Motor neuron (in vitro differentiated cells): ENCODE data around the gene PHRF1. TPM values are rescaled to one million over a fixed set of nuclear protein-coding genes. Genes with fewer than 3 reads are reported as not detected.
A peak's percentile ranks its signal among the peaks of the same experiment; 100 is the strongest.

Experiments
- ATAC-seq, 8 experiments: fragments of 200-7000 bp; cut with Tn5 transposase; replicated peaks in 6 of 8; 2 replicates each; pipeline ENCODE4 v1.8.0; 2021; ENCODE audit warnings: mild to moderate bottlenecking in 8 of 8, moderate library complexity in 8 of 8
- H3K27ac ChIP-seq, 2 donors: fragments of 250-450 bp; sonication (Bioruptor Pico); 2 replicates each; pipeline ENCODE4 v1.9.0; 2021; ENCODE audit warnings: antibody characterized with exemption in 2 of 2, mild to moderate bottlenecking in 2 of 2, moderate library complexity in 1 of 2
- H3K4me1 ChIP-seq, 2 donors: fragments of 250-450 bp; sonication (Bioruptor Pico); replicated peaks in 1 of 2; 2 replicates each; pipeline ENCODE4 v1.6.1; 2021; ENCODE audit warnings: antibody characterized with exemption in 2 of 2, mild to moderate bottlenecking in 2 of 2, moderate library complexity in 1 of 2
- H3K4me3 ChIP-seq, 5 donors: fragments of 250-450 bp; sonication (Bioruptor Pico); 2 replicates each; pipeline ENCODE4 v1.9.0; 2021; ENCODE audit warnings: antibody characterized with exemption in 5 of 5, mild to moderate bottlenecking in 5 of 5, moderate library complexity in 4 of 5
- WGBS, 10 experiments: fragments of 450-650 bp; shearing (Covaris generic); methylation state at CpG; one replicate each; pipeline ENCODE4 v1.0.0; 2022; 5-methylcytosine and 5-hydroxymethylcytosine counted together
- in situ Hi-C, 9 experiments: fragments of 400-800 bp; cut with MboI; loops; one replicate each; pipeline ENCODE4 v1.15.0; 2021; ENCODE audit warnings: low sequenced_read_pairs in 9 of 9, low pct_unique_long_range_greater_than_20kb in 2 of 9; ENCODE audit not compliant: unreplicated experiment in 9 of 9
- total RNA-seq, 8 experiments: library from RNA; unstranded; fragments of 300-600 nt; gene quantifications; 2 replicates each; pipeline versions ENCODE4 v1.2.3 to v1.2.4, GENCODE V29; 2022

Gene PHRF1
- total RNA-seq, 8 experiments from 2014 or later, result 11.9 to 32.0 (median 16.0) TPM

DNA sequence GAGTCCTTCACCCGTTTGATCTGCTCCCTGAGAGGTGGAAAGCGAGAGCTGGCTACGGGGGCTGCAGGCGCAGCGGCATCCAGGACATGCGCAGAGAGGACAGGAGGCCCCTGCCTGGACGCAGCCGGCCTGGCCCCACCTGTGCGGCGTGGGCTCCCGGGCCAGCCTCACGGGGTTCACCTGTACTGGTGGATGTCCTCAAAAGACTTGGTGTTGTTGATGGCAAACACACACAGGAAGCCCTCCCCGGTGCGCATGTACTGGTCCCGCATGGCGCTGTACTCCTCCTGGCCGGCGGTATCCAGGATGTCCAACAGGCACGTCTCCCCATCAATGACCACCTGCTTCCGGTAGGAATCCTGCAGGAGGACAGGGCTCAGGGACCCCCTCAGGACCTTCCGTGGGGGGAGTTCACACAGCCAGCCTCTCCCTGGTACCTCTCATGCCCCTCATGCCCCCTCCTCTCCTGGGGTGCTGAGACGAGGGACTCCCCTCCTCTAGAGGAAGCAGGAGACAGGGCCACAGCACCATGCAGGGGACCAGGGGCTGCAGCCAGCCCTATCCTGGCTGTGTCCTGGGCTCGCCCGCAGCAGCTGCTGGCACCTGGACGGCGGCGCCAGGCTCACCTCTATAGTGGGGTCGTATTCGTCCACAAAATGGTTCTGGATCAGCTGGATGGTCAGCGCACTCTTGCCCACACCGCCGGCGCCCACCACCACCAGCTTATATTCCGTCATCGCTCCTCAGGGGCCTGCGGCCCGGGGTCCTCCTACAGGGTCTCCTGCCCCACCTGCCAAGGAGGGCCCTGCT lies 42.5 kb upstream of the PHRF1 start:
- ATAC-seq, result no peak
- Histone ChIP-seq H3K4me1 (peaks cover 28 to 32% of the 10 kb centered on the region in 2 donors), H3K4me3 (peak overlapping the region in 4 of 5 donors; percentile 69 to 96 (median 90)), H3K27ac (no peak overlapping the region)
- in situ Hi-C loops, result no loop called here
- WGBS, 10 experiments, result 80 to 100% (median 100%) methylated on average over 1 to 5 of the region's 37 CpGs; no CpG with 5 or more reads in 4 of the 10 experiments

DNA sequence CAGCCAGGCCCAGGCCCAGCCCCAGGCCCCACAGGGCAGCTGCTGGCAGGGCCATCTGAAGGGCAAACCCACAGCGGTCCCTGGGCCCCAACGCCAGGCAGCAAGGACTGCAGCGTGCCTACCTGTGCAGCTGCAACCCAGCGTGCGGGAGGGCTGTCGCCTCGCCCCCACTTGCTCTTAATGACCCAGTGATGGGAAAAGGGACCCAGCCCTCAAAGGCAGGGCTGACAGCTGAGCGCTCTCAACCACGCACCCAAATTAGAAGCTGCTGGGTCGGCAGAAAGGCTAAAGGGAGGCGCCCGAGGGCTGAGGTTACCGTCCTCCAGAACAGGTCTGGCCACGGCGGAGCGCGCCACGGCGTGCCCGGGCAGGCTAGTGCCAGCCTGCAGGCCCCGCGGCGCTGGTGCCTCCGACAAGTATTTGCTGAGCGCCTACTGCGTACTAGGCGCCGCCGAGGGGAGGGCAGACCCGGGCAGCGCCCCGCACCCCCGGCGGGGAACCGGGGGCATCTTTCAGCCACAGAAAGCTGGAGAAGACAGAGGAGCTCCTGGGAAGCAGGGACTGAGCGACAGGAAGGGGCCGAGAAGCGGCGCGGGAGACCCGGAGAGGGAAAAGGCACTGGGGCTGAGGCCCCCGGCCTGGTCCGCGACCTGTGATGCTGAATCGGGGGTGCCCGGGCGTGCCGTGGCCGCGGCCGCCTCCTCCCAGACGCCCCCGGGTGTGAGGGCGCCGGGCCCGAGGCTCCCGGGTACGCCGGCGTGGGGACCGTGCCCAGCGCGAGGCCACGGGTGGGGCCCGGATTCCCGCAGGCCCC lies 41.7 kb upstream of the PHRF1 start:
- in situ Hi-C loops, result no loop called here
- peak overlapping the region in 1 of 2 donors; percentile 79 for H3K27ac ChIP-seq
- peaks cover 20 to 28% of the 10 kb centered on the region in 2 donors for H3K4me1 ChIP-seq
- WGBS, 10 experiments, result 6 to 60% (median 26%) methylated on average over 1 to 10 of the region's 66 CpGs; no CpG with 5 or more reads in 4 of the 10 experiments
- peak in 2 of 8 experiments; percentile 1 for ATAC-seq
- peak overlapping the region; percentile 69 to 96 (median 89) for H3K4me3 ChIP-seq

DNA sequence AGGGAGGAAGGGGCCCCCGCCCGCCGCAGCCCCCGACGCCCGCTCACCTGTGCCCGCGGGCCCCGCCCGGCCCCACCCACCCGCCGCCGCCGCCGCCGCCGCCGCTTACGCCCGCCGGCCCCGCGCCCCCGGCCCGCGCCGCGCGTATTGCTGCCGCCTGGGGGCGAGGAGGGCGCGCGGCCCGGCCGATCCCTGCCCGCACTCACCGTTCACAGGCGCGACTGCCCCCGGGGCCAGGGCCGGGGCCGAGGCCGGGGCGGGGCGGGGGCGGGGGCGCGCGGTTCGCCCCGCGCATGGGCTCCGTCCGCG lies 41.1 kb upstream of the PHRF1 start:
- peak overlapping the region; percentile 69 to 96 (median 89) for H3K4me3 ChIP-seq
- peak overlapping the region; percentile 62 to 79 for H3K27ac ChIP-seq
- H3K4me1 ChIP-seq, result peaks cover 20 to 29% of the 10 kb centered on the region in 2 donors
- in situ Hi-C loops, result no loop called here
- no CpG with 5 or more reads among the region's 56 CpGs for WGBS, 10 experiments
- no peak for ATAC-seq

DNA sequence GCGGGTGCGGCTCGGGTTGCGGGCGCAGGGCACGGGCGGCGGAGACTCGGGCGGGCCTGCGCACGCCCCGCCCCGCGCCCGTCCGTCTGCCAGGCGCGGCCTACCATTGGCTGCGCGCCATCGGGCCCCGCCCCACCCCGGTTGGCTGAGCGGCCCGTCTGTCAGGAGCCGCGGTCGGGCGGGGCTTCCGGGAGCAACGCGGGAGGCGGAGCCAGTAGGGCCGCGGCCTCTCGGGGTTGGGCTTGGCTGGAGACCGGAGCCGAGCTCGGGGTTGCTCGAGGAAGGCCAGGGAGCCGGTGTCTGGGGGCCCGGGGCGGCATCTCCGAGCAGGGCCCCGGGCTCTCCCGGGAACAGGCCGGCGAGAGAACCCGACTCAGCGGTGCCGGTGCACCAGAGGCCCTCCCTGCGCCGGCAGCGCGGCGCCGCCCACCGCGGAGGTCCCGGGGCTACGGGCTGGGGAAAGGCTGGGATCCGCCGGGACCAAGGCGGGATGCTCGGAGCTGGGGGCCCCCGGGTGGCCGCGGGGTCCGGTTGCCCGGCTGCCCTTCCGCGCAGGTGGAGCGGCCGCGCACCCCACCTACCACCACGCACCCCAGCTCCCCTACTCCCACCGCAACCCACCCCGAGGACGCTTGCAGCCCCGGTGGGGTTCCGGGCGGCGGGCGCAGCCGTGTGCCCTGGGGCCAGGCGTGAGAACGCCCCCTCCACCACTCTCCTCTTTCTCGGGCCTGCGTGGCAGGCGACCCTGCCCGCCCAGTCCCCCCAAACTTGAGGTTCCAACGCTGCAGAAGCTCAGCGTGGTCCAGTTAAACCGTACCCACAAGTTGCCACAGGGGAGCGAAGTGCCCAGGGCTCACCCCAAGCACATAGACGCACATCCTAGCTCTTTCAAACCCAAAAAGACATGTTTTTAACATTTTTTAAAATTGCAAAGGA lies 40.5 kb upstream of the PHRF1 start, which contains the start of gene HRAS:
HRAS (minus strand) TSS at position 58 of the 936 bp plus-strand sequence.
- WGBS, 10 experiments, result 3 to 40% (median 31%) methylated on average over 1 to 5 of the region's 97 CpGs; no CpG with 5 or more reads in 6 of the 10 experiments
- H3K27ac ChIP-seq, result peak within 1 kb of the TSS; percentile 76 to 84
- H3K4me3 ChIP-seq, result peak within 1 kb of the TSS; percentile 69 to 96 (median 89)
- in situ Hi-C loops, result no loop called here
- peak; percentile 66 to 89 (median 86) for ATAC-seq
- peaks cover 25 to 35% of the 10 kb centered on the region in 2 donors for H3K4me1 ChIP-seq

DNA sequence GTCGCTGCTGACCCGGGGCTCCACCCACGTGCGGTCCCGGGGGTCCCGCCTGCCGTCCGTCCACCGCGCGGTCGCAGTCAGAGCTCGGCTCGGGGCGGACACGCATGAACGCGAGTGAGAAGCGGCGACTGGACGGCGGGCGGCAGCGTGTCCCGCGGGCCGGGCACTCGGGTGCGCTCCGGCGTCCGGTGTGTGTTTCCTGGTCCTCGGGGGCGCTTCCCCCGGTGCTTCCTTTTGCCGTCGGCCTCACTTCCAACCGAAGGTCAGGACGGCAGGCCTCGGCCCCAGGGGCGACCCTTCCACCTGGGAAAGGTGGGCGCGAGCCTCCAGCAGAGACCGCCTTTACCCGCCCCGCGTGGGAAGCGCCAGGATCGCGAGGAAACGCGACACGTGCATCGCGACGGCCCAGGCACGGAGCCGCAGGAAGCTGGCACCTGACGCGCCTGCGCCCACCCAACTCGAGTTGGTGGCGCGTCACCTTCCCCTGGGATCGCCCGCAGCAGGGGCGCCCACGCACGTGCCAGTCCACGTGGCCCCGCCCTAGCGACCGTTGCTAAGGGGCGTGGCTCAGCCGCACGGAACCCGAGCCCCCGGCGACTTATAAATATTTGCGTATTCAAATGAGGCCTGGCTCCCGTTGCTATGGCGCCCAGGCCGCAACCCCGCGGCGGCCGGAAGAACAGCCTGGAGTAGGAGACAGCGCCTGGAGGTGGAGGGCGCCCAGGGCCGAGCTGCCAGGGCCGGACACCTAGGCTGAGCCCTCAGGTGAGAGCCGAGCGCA lies 39.2 kb upstream of the PHRF1 start, which contains the start of gene LRRC56:
LRRC56 (plus strand) TSS at position 687 of the 781 bp plus-strand sequence. CDS start 3,158 bp downstream, outside the sequence.
- in situ Hi-C loops, result no loop called here
- peak within 1 kb of the TSS; percentile 2 to 96 (median 79) for H3K4me3 ChIP-seq
- no peak within 1 kb of the TSS for H3K27ac ChIP-seq
- 0 to 18% (median 6%) methylated on average over 10 to 27 of the region's 93 CpGs; no CpG with 5 or more reads in 6 of the 10 experiments for WGBS, 10 experiments
- H3K4me1 ChIP-seq, result peaks cover 28 to 40% of the 10 kb centered on the region in 2 donors
- ATAC-seq, result peak; percentile 20 to 59 (median 38)

DNA sequence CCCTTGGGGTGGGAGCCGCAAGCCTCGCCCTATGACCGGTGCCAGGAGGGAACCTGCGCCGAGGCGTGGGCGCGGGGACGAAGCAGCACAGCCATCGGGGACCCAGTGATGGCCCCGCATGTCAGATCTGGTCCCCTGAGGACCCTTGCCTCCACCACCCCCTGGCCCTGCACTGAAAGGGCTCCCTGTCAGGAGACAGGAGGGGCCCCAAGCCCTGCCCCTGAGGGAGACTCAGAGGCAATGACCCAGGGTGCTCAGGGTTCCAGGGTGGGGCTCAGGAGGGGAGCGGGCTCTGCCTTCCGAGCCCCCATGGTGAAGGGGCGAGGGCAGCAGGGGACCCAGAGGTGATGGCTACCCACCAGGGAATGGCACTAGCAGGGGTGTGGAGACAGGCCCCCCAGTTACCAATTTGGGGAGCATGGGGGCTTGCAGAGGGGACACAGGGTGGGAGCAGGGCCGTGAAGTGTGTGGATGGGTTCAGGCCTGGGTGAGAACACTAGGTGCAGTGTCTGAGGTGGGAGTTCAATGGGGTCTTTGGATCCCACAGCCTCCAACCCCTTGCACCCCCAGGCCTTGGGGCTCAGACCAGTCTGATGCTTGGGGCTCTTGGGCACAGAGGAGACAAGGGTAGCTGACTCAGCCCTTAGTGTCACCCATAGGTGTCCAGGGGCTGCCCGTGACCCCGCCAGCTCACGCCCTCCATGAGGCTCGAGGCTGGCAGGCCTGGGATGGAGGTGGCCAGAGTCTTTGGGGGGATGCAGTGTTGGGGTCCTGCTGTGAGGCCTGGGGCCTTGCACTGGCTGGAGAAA lies 38.4 kb upstream of the PHRF1 start:
- 20% methylated on average over 1 of the region's 19 CpGs; no CpG with 5 or more reads in 9 of the 10 experiments for WGBS, 10 experiments
- Histone ChIP-seq H3K4me1 (peaks cover 28 to 40% of the 10 kb centered on the region in 2 donors), H3K27ac (no peak overlapping the region), H3K4me3 (peak overlapping the region; percentile 2 to 96 (median 11))
- no peak for ATAC-seq
- in situ Hi-C loops, result no loop called here

DNA sequence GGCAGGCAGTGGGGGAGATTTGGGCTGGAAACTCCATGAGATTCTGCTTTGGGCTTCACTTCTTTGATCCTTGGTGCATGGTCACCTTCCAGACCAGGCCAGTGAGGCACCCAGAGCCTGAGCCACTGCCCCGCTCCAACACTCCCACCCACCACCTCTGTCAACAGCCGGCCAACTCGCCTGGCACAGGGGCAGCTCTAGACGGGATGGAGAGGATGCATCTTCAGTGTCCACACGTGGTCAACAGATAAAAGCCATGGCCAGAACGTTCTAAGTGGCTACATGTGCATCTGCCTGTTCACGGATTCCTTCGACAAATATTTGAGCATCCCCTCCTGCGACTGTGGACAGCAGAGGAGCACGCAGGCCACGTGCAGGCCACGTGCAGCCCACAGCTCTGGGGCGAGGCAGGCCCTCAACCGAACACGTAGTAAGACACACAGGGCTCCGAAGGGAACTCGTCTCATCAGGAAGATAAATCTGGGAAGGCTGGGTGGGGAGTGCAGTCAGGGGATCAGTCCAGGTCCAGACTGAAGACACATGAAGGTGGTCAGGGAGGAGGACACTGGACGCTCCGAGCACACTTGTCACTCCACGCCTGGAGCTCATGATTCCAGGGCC lies 37.7 kb upstream of the PHRF1 start:
- Histone ChIP-seq H3K4me3 (no peak overlapping the region), H3K4me1 (peaks cover 28 to 40% of the 10 kb centered on the region in 2 donors), H3K27ac (no peak overlapping the region)
- WGBS, 10 experiments, result 80 to 100% (median 92%) methylated on average over 1 to 11 of the region's 20 CpGs; no CpG with 5 or more reads in 3 of the 10 experiments
- ATAC-seq, result no peak
- in situ Hi-C loops, result no loop called here

DNA sequence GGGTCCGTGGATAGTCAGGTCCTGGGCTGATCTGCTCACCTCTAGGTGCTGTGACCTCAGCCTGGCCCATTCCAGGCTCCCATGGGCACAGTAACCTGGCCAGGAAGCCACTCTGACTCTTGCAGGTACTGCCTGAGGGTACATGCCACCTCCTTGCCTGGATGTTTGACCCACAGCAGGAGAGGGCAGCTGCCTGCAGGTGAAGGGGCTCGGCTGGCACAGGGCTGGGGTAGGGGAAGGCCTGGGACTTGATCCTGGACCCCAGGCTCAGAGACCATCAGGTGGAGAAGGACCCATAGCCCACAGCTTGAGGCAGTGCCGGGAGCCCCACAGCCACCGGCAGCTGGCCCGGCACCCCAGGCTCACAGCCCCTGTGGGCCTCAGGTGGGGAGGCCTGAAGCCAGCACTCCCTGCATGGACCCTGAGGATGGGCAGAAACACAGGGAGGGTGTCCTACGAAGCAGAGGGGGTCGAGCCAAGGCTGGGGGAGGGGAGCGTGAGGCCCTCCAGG lies 36.2 kb upstream of the PHRF1 start:
- no peak for ATAC-seq
- 80 to 100% (median 90%) methylated on average over 1 to 2 of the region's 8 CpGs; no CpG with 5 or more reads in 7 of the 10 experiments for WGBS, 10 experiments
- in situ Hi-C loops, result no loop called here

DNA sequence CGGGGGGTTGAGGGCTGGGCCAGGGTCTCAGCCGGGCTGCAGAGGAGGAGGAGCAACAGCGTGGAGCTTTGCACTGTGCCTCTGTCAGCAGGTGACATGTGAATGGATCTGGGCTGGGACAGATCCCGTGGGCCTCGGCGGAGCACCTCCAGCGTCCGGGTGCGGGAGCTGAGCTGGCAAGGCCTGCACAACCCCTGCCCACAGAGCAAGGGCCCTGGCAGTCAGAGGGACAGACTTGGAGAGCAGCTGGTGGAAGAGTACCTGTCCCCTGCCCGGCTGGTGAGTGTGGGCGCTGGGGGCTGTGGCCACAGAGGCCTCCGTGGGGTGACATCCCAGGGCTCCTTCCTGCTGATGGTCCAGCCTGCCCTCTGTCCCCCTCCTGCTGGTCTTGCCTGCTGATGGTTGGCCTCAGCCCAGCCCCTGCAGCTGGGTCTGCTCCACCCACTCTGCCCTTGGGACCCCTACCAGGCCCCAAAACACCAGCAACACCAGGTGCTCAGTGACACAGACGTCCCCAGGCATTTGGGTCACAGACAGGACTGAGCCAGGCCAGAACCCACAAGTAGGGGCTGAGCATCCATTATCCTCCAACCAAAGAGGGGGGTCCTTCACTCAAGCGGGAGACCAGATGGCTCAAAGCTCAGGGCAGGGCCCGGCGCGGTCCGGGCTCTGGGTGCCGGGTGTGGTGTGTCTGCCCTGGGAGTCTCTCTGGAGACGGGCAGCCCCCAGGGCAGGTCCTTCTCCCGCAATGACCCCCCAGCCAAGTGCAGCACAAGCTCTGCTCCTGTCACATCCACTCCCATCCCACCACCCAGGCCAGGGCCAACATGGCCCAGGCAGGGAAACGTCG lies 35.5 kb upstream of the PHRF1 start:
- ATAC-seq, result peak in 1 of 8 experiments; percentile 11
- 80 to 100% (median 81%) methylated on average over 1 to 5 of the region's 23 CpGs; no CpG with 5 or more reads in 7 of the 10 experiments for WGBS, 10 experiments
- no peak overlapping the region for H3K4me3 ChIP-seq
- in situ Hi-C loops, result no loop called here
- peak overlapping the region in 1 of 2 donors; percentile 9 for H3K27ac ChIP-seq
- H3K4me1 ChIP-seq, result peaks cover 22 to 35% of the 10 kb centered on the region in 2 donors

More for the DNA sequence above, 36.2 kb upstream of the PHRF1 start:
- Histone ChIP-seq H3K27ac (no peak overlapping the region), H3K4me3 (no peak overlapping the region), H3K4me1 (peaks cover 22 to 35% of the 10 kb centered on the region in 2 donors)

DNA sequence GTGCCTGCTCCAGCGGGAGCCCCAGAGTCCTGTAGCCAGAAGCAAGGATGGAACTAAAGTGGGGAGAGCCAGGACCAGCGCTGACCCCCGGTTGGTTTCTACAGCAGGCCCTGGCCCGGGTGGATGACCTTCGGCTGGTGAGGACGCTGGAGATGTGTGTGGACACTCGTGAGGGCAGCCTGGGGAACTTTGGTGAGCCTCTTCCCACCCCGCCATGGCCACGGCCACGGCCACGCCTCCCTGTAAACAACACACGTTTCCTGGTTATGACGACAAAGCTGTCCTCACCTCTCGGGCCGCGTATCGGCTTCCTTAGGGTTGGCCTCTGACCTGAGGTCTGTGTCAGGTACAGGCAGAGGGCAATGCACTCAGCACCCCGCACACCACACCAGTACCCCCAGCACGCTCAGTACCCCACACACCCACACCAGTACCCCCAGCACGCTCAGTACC lies 34.8 kb upstream of the PHRF1 start:
- ATAC-seq, result no peak
- Histone ChIP-seq H3K4me3 (no peak overlapping the region), H3K4me1 (peaks cover 19 to 30% of the 10 kb centered on the region in 2 donors), H3K27ac (no peak overlapping the region)
- WGBS, 10 experiments, result no CpG with 5 or more reads among the region's 20 CpGs
- in situ Hi-C loops, result no loop called here
